T-helper 2 cell (primary cell): Measurements from ENCODE around the gene TDRD12.
A peak's percentile ranks its signal among the peaks of the same experiment; 100 is the strongest.

Experiments
- DNase-seq, 5 experiments: peaks; one replicate each; pipeline versions ENCODE4 v3.0.0 to v3.0.0-alpha.2; 2012 to 2022

The TDRD12 gene

GRCh38 chr19:32868206-32868950 lies 148.8 kb downstream of the TDRD12 start:
- no peak for DNase-seq

GRCh38 chr19:32869369-32869965 lies 149.9 kb downstream of the TDRD12 start, which contains the start of gene SLC7A9:
Gene SLC7A9 (minus strand): TSS chr19:32869767. CDS start chr19:32868534, 1,233 bp downstream.
- DNase-seq, result no peak

DNA sequence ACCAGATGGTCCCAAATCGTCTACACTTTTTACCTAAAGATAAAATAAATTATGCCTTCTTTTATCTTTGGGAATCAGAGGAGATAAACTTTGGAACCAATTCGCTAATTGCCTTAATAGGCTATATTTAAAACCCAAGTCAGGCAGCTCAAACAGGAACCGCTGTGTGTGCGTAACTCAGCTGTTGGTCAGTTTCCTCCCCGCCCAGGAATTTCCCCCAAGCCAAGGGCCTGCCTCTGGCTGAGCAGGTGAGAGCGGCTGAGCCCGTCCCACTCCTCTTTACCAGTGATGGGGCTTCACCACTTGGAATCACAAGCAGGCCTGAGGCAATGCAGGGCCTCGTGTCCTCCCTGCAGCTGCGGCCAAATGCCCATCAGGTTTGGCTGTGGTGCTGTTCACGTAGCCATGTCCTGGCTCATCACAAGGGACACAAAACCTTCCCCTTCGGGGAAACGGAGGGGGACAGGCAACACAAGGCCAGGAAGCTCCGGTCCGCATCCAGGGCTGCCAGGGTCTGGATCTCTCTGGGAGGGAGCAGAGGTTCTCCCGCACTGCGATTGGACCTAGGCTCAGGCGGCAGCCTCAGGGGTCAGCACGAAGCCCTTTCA lies 150.5 kb downstream of the TDRD12 start:
- DNase-seq, result no peak

GRCh38 chr19:32870981-32871451 lies 151.4 kb downstream of the TDRD12 start:
- no peak for DNase-seq

GRCh38 chr19:32872391-32872790 lies 152.8 kb downstream of the TDRD12 start:
- no peak for DNase-seq

DNA sequence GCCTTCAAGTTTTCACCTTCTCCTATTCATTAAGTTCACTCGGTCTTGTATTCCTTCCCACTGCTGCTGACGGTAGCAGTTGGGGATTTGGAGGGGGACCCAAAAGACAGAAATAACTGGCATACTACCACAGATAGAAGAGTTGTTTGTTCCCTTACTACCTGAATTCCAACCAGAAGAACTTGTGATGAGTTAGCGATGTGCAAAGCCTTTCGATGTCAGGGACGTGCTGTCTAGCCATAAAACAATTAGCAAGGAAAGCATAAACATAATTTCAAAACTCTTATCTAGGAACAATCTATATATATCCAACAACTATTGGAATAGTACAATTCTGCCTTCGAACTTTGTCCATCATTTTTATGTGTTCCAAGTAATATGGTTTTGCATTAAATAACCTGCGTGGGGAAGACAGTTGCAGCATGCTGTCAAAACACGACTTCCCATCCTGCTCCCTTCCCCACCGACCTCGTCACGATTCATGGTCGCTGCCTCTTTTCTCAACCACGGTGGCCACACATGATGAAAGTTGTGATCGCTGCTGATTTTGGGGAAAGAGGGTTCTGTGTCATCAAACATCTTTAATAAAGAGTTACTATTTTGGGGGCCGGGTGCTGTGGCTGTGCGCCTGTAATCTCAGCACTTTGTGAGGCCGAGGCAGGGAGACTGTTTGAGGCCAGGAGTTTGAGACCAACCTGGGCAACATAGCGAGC lies 153.8 kb downstream of the TDRD12 start:
- peak in 1 of 5 experiments; percentile 57 for DNase-seq

DNA sequence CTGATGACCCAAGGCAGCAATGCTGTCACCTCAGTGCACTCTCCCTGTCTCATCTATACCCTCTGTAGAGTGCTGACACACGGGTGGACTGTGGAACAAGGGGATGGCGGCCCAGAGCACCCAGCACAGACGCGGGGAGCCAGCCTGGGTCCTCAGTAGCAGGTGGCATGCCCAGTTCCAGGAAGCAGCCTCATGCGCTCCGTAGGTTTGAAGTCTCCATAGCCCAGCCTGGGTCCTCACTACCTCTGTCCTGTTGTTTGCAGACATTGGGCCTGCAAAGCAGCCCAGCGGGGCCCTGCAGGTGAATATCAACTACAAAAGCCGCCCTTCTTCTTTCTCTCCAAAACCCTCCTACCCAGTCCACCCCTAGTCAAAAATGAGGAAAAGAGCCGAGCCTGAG lies 155.0 kb downstream of the TDRD12 start:
- DNase-seq, result no peak

DNA sequence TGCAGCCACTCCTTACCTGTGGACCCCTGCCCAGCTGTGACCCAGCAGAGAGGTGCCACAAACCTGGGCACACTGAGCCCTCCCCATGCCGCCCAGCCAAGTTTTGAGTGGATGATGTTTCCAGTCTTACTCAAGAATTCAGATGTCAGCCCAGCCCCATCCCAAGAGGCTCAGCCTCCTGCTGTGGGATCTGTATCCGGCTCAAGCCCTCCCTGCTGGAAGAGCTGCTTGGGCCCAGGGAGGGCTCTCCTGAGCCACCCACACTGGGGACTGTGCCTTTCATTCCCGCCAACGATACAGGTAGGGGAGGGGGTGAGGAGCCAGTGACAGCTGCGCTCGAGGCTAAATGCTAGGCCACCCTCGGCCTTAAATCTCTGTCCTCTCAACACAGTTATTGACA lies 155.9 kb downstream of the TDRD12 start:
- no peak for DNase-seq

GRCh38 chr19:32876236-32876918 lies 156.8 kb downstream of the TDRD12 start:
- DNase-seq, result no peak

- no peak for DNase-seq
Observed at GRCh38 chr19:32876919-32877285, 157.3 kb downstream of the TDRD12 start.
